ENCODE results near the gene NTMT1. TPM values are rescaled to one million over a fixed set of nuclear protein-coding genes. Genes with fewer than 3 reads are reported as not detected.

NTMT1 gene
- polyA plus RNA-seq, 3 donors: 16.0 to 43.9 (median 28.2) TPM

GRCh38 chr9:129595903-129596540, 29.9 kb upstream of the NTMT1 start:
- Mint-ChIP-seq H3K9me3 (no peaks in the 10 kb centered on the region), H3K36me3 (peaks cover 2 to 5% of the 10 kb centered on the region in 2 donors), H3K4me3 (peak overlapping the region; percentile 31 to 71), H3K27ac (peak overlapping the region; percentile 15 to 80 (median 60)), H3K4me1 (peaks cover 51% of the 10 kb centered on the region), H3K27me3 (ENCODE audit: low read depth in 3 of 3) (peaks cover 7 to 19% (median 18%) of the 10 kb centered on the region in 3 donors)
- peak; percentile 41 to 61 (median 59) for DNase-seq
- Histone ChIP-seq H3K4me2 (replicated peaks; ENCODE audit: extremely low read depth, low read length, poor library complexity, severe bottlenecking) (peak overlapping the region; percentile 10), H3K4me3 (replicated peaks in 1 of 3; ENCODE audit: low read depth in 2 of 3, low read length in 3 of 3) (no peak overlapping the region), H4K20me1 (ENCODE audit: insufficient read depth, low read length) (no peaks in the 10 kb centered on the region), H3K9ac (ENCODE audit: insufficient read depth, low read length, poor library complexity, severe bottlenecking) (no peak overlapping the region), H3K27ac (ENCODE audit: low read depth in 1 of 2, low read length in 2 of 2) (no peak overlapping the region), H2AFZ (ENCODE audit: insufficient read depth, low read depth, low read length, poor library complexity, severe bottlenecking) (no peak overlapping the region), H3K4me1 (ENCODE audit: control insufficient read depth in 1 of 2, insufficient read depth in 2 of 2, low read length in 2 of 2) (peaks cover 53 to 58% of the 10 kb centered on the region in 2 donors), H3K36me3 (replicated peaks in 1 of 2; ENCODE audit: control insufficient read depth in 1 of 2, insufficient read depth in 2 of 2, low read length in 2 of 2) (no peaks in the 10 kb centered on the region), H3K9me3 (replicated peaks in 1 of 2; ENCODE audit: control insufficient read depth in 1 of 2, insufficient read depth in 1 of 2, low read length in 2 of 2) (no peaks in the 10 kb centered on the region), H3K27me3 (ENCODE audit: control insufficient read depth in 2 of 2, insufficient read depth in 2 of 2, low read length in 2 of 2) (no peaks in the 10 kb centered on the region), H3K79me2 (ENCODE audit: insufficient read depth, low read length) (no peaks in the 10 kb centered on the region)
- intact Hi-C loops (cut with micrococcal nuclease): no loop called here
- TF ChIP-seq, protein P1, sequence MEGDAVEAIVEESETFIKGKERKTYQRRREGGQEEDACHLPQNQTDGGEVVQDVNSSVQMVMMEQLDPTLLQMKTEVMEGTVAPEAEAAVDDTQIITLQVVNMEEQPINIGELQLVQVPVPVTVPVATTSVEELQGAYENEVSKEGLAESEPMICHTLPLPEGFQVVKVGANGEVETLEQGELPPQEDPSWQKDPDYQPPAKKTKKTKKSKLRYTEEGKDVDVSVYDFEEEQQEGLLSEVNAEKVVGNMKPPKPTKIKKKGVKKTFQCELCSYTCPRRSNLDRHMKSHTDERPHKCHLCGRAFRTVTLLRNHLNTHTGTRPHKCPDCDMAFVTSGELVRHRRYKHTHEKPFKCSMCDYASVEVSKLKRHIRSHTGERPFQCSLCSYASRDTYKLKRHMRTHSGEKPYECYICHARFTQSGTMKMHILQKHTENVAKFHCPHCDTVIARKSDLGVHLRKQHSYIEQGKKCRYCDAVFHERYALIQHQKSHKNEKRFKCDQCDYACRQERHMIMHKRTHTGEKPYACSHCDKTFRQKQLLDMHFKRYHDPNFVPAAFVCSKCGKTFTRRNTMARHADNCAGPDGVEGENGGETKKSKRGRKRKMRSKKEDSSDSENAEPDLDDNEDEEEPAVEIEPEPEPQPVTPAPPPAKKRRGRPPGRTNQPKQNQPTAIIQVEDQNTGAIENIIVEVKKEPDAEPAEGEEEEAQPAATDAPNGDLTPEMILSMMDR (IDR thresholded peaks at IDR 0.05): no peak
- WGBS (ENCODE audit: insufficient coverage): 10% methylated on average over 4 of the region's 6 CpGs

DNA sequence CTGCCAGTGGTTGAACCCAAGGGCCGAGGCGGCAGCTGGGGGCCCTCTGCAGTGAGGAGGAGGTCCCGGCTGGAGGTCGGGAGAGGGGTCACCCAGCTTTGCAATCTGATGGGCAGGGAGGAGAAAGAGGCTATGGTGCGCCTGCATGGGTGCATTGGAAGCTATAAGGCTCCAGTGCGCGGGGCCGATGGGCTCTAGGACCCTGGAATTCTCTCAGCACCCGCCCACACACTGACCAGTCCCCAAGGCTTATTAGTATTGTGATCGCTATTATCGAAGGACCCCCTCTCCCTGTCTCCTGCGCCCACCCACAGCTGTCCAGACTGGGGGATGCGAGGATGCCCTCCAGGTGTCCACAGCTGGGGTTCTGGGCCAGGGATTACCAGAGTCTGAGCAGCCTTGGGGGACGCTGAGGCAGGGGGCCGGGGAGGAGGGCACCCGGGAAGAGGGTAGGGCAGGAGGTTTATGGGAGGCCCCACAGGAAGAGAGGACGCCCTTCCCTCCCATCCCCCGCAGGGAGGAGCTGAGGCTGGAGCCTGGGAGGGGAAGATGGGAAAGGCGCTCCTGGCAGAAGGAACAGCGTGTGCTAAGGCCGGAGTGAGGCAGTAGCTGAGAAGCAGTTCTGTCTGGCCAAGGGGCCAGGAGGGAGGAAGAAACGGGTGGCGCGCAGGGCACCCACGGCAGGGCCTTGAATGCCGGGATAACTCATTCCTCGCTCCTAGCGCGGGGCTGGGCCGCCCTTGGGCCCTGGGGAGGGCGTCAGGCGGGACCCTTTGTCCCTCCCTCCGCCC, 29.2 kb upstream of the NTMT1 start:
- TF ChIP-seq, protein P1 (IDR thresholded peaks at IDR 0.05): no peak
- H3K4me2 ChIP-seq (replicated peaks; ENCODE audit: extremely low read depth, low read length, poor library complexity, severe bottlenecking): peak overlapping the region; percentile 77
- intact Hi-C loops (cut with micrococcal nuclease): no loop called here
- Mint-ChIP-seq H3K27me3 (ENCODE audit: low read depth in 3 of 3) (peaks cover 7 to 19% (median 18%) of the 10 kb centered on the region in 3 donors), H3K9me3 (no peaks in the 10 kb centered on the region), H3K36me3 (peaks cover 2 to 5% of the 10 kb centered on the region in 2 donors), H3K4me3 (peak overlapping the region; percentile 62 to 76), H3K4me1 (peaks cover 51% of the 10 kb centered on the region), H3K27ac (peak overlapping the region in 1 of 7 donors; percentile 33)
- no peak overlapping the region for H3K27ac ChIP-seq (ENCODE audit: low read depth in 1 of 2, low read length in 2 of 2)
- H3K4me1 ChIP-seq (ENCODE audit: control insufficient read depth in 1 of 2, insufficient read depth in 2 of 2, low read length in 2 of 2): peaks cover 53 to 58% of the 10 kb centered on the region in 2 donors
- WGBS (ENCODE audit: insufficient coverage): 61% methylated on average over 13 of the region's 33 CpGs
- peak overlapping the region; percentile 41 for H2AFZ ChIP-seq (ENCODE audit: insufficient read depth, low read depth, low read length, poor library complexity, severe bottlenecking)
- H3K36me3 ChIP-seq (replicated peaks in 1 of 2; ENCODE audit: control insufficient read depth in 1 of 2, insufficient read depth in 2 of 2, low read length in 2 of 2): no peaks in the 10 kb centered on the region
- H3K79me2 ChIP-seq (ENCODE audit: insufficient read depth, low read length): no peaks in the 10 kb centered on the region
- peak overlapping the region in 1 of 3 experiments; percentile 64 for H3K4me3 ChIP-seq (replicated peaks in 1 of 3; ENCODE audit: low read depth in 2 of 3, low read length in 3 of 3)
- no peak for DNase-seq
- H3K27me3 ChIP-seq (ENCODE audit: control insufficient read depth in 2 of 2, insufficient read depth in 2 of 2, low read length in 2 of 2): no peaks in the 10 kb centered on the region
- H4K20me1 ChIP-seq (ENCODE audit: insufficient read depth, low read length): no peaks in the 10 kb centered on the region
- no peaks in the 10 kb centered on the region for H3K9me3 ChIP-seq (replicated peaks in 1 of 2; ENCODE audit: control insufficient read depth in 1 of 2, insufficient read depth in 1 of 2, low read length in 2 of 2)
- H3K9ac ChIP-seq (ENCODE audit: insufficient read depth, low read length, poor library complexity, severe bottlenecking): peak overlapping the region; percentile 4
